Superior temporal gyrus (tissue), 1 donor: ENCODE results near the gene DDIT3.
"Not testable (repeated sequence)": the region's sequence is repeated elsewhere in the genome, so short reads cannot be mapped to it uniquely, and the experiment has no call there.

Experiments used
- DNase-seq: peaks from one replicate; pipeline ENCODE4 v3.0.0-alpha.2; 2016; ENCODE audit errors: extremely low spot score

Gene DDIT3

GRCh38 chr12:57525615-57526383 is 5.5 kb upstream of the DDIT3 start:
- no peak for DNase-seq

GRCh38 chr12:57524814-57525614 is 4.7 kb upstream of the DDIT3 start:
- DNase-seq = no peak

DNA sequence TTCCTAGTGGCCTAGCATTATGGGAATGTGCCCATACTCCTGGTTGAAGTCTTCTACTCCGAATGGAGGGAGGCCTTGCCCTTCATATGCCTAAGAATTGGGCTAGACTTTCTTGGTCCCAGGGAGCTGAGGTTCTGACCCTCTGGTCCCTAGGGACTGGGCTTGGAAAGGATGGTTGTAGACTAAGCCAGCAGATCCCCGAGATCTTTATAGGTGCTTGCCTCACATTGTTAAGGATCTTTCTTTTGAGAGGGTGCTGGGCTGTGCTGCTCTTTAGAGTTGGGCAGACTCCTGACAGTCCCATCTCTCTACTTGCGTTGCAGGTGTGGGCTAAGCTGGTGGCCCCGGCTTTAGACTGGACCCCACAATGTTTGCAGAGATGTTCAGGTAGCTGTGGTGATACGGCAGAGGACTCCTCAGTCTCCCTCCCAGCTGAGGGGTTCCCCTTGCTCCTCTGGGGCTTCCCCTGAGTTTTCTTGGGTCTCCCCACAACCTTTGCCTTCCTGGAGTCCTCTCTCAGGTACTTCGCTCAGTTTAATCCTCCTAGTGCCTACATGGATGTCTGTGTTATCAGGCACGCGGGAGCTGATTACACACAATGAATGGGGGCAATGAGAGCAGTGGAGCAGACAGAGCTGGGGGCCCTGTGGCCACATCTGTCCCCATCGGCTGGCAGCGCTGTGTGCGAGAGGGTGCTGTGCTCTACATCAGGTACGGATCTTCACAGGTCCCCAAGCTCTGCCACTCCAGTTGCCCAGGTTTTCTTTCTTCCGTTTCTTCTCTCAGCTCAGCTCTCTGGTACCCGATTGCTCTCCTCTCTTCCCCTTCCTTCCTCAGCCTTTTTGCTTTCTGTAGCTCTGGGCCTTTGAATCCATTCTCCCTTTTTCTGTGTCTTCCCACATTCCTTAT is 3.6 kb upstream of the DDIT3 start:
- DNase-seq = no peak

- DNase-seq = no peak
Observed at GRCh38 chr12:57522887-57523705, 2.8 kb upstream of the DDIT3 start.

DNA sequence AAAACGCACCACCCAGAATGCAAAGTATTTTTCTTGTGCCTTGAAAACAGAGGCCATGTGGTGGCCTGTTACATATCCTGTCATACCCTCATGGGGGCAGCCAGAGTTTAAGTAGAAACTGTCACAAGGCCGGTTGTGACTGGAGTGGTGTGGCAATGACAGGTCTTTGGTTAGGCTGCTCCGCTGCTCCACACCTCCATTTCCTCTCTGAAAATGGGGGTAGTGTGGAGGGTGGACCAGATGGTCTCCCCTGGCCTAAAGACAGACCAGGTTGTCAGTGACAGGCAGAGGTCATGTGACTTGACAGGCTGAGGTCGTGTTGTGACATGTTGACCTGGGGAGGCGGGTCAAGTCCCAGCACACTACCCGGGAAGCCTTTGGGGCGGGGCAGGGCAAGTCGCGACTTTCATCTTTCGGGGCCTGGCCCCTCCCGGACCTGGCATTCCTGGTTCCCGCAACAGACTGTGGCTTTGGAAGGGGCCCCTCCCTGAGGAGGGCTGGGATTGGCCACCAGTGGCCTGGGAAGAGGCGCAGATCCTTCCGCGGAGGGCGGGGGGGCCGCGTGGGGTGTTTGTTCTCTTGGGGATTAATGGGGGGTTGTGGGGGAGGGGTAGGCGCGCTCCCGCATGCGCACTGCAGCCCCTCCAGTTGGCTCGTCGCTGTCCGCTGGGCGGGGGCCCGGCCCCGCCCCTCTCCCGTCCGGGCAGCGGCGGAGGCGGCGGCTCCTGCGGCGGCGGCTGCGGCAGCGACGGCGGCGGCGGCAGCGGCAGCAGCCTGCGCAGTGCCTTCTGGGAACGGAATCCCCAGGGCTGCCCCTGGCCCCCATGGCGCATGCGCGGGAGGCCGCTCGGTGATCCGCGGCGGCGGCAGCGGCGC is 1.9 kb upstream of the DDIT3 start, which contains the start of gene MBD6:
Gene MBD6 (plus strand): TSS at position 814 of the 876 bp plus-strand sequence. CDS start 1,480 bp downstream, outside the sequence.
- DNase-seq = peak; percentile 86

DNA sequence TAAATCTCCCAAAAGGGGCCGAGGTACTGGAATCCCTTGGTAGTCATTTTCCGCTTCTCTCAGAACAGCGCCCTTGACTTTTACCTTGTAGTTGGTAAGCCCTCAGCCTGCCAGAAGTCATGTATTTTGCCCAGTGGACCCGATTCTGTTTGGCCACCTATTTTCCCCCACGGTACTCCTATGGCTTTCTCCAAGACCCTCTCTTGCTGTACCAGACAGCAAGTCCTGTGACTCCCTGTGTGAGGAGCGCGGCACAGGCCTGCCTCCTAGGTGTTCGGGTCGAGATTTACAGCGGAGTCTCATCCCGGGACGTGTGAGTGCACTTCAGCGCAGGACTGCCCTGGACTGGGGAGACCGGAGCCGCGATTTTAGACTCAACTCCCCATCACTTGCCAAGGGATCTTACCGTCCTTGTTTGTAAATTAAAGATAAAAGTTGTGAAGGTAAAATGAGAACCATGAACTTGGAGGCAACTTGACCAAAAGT is 1.3 kb upstream of the DDIT3 start:
- DNase-seq = peak; percentile 47

- no peak for DNase-seq
Observed at GRCh38 chr12:57519796-57520052, 590 bp downstream of the DDIT3 start.

DNA sequence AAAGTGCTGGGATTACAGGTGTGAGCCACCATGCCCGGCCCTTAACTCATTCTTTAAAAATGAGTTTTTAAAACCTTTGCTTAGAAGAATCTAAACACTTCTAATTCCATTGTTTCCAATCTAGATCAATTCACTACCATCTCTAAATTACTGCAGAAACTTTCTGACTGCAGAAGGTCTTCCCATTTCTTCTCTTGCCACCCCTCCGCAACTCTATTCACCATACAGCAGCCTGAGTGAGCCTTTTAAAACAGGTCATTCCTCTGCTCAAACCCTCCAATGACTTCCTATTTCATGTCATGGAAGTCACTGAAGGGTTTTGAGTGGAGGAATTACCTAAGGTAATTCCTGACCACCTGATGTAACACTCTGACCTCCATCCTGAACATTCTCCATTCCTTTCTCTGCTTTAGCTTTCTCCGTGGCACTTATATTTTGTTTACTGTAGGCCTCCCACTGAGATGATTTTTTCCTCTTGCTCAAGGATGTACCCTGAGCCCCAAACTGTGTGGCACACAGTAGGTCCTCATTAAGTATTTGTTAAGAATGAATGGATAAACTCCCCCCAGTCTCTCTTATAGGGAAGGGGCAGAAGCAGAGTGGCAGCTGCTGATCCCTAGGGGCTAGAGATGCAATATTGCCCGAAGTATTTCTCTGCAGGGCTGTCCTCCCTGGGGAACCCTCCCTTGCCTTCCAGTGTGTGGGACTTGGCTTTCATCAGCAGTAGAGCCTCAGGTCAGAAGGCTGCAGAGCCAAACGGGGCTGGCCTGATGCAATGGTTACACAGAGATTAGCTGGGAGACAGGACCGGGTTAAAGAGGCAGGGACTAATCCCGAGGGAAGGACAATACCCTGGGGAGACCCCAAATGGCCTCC is 1.2 kb downstream of the DDIT3 start:
- no peak for DNase-seq

DNA sequence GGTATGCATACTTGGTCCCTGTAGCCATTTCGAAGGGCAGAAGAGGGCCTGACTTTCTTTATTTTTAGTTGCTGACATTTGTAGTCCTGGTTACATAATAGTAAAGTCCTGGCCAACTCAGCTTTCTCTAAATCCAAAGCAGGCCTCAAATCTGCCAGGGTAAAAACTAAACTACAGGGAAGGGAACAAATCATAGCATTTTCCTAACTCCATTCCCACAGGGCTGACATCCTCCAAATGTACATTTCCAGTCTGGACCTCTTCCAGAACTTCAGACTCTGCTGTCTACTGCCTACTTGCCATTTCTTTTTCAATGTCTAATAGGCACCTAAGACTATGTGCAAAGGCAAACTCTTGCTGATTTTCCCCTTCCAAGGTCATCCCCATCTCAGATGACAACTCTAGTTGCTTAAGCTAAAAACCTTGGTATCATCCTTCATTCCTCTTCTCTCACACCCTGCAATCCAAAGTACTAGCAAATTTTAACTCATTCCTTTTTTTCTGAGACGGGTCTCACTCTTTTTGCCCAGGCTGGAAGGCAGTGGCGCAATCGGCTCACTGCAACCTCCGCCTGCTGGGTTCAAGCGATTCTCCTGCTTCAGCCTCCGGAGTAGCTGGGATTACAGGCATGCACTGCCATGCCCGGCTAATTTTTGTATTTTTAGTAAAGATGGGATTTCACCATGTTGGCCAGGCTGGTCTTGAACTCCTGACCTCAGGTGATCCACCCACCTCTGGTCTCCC is 2.0 kb downstream of the DDIT3 start:
- peak; percentile 35 for DNase-seq

DNA sequence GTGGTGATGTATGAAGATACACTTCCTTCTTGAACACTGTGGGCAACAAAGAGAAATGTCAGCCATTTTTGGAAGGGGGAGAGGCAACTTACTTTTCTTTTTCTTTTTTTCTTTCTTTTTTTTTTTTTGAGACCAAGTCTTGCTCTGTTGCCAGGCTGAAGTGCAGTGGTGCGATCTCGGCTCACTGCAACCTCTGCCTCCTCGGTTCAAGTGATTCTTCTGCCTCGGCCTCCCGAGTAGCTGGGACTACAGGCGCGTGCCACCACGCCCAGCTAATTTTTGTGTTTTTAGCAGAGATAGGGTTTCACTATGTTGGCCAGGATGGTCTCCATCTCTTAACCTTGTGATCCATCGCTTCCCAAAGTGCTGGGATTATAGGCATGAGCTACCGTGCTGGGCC is 2.6 kb downstream of the DDIT3 start:
- not testable (repeated sequence) for DNase-seq

DNA sequence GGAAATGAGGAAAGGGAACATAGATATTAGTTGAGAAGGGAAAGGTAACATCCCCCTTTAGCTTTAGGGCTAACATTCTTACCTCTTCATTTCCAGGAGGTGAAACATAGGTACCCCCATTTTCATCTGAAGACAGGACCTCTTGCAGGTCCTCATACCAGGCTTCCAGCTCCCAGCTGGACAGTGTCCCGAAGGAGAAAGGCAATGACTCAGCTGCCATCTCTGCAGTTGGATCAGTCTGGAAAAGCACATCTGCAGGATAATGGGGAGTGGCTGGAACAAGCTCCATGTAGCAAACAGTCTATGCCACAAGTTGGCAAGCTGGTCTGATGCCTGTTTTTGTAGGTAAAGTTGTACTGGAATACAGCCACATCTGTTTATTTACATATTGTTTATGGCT is 3.1 kb downstream of the DDIT3 start:
- no peak for DNase-seq

GRCh38 chr12:57516617-57517153 is 3.6 kb downstream of the DDIT3 start:
- no peak for DNase-seq

- DNase-seq = no peak
Observed at GRCh38 chr12:57515934-57516541, 4.3 kb downstream of the DDIT3 start.

GRCh38 chr12:57515408-57515933 is 4.8 kb downstream of the DDIT3 start:
- no peak for DNase-seq

GRCh38 chr12:57514720-57515407 is 5.5 kb downstream of the DDIT3 start:
- no peak for DNase-seq

GRCh38 chr12:57514246-57514645 is 6.1 kb downstream of the DDIT3 start:
- not testable (repeated sequence) for DNase-seq

DNA sequence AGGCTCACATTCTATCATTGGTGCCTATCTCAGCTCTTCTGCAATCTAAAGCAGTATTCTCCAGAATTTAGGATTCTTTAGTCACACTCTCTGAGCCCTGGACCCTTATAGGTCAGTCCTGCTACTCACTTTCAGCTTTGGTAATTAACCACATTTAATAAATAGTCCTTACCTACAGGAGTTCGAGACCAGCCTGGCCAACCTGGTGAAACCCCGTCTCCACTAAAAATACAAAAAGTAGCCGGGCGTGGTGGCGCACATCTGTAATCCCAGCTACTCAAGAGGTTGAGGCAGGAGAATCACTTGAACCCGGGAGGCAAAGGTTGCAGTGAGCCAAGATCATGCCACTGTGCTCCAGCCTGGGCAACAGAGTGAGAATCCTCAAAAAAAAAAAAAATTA is 6.6 kb downstream of the DDIT3 start:
- not testable (repeated sequence) for DNase-seq
